ENCODE data around the gene TRAPPC6A. TPM values are rescaled to one million over a fixed set of nuclear protein-coding genes. Genes with fewer than 3 reads are reported as not detected.

Gene TRAPPC6A
- total and polyA plus RNA-seq, 2 experiments from 2014 or later: 29.4 to 74.7 TPM

- peak; percentile 19; the same call in 2 of the 3 replicates for ATAC-seq
- no peak overlapping the region; the same call in 2 of the 3 replicates for H3K4me3 Mint-ChIP-seq
- Histone ChIP-seq H3K9me2 (ENCODE audit: insufficient read depth) (no peaks in the 10 kb centered on the region), H3K27me3 (ENCODE audit: insufficient read depth) (no peaks in the 10 kb centered on the region), H3K4me3 (no peak overlapping the region), H3K36me3 (ENCODE audit: insufficient read depth) (no peaks in the 10 kb centered on the region), H3K4me2 (no peak overlapping the region), H4K20me1 (replicated peaks; ENCODE audit: insufficient read depth) (no peaks in the 10 kb centered on the region; the same call in 1 of the 2 replicates), H3K27ac (ENCODE audit: low read depth) (peak overlapping the region; percentile 66; the same call in 1 of the 2 replicates), H3K4me1 (ENCODE audit: insufficient read depth) (peaks cover 15% of the 10 kb centered on the region; the same call in 1 of the 2 replicates), H3K79me2 (replicated peaks; ENCODE audit: insufficient read depth) (peaks cover 51% of the 10 kb centered on the region), H3F3A (replicated peaks; ENCODE audit: low read depth) (no peaks in the 10 kb centered on the region), H2AFZ (no peak overlapping the region)
- TF ChIP-seq POLR2AphosphoS5 (IDR thresholded peaks at IDR 0.05; ENCODE audit: low read depth) (no peak), NANOG (IDR thresholded peaks at IDR 0.05; ENCODE audit: borderline replicate concordance) (no peak), JUNB (IDR thresholded peaks at IDR 0.05; ENCODE audit: unreplicated experiment) (no peak), EZH2phosphoT487 (IDR thresholded peaks at IDR 0.05; ENCODE audit: unreplicated experiment) (no peak), EZH2 (IDR thresholded peaks at IDR 0.05; ENCODE audit: low read depth, unreplicated experiment) (no peak), STAT1 (IDR thresholded peaks at IDR 0.05; ENCODE audit: unreplicated experiment) (no peak), CTCF (conservative IDR thresholded peaks at IDR 0.05; ENCODE audit: low read depth in 2 of 2) (no peak), CREB1 (CRISPR knock-in tag; IDR thresholded peaks at IDR 0.05; ENCODE audit: low read depth) (no peak), ZNF114 (CRISPR knock-in tag; IDR thresholded peaks at IDR 0.05) (no peak), REST (IDR thresholded peaks at IDR 0.05; ENCODE audit: unreplicated experiment) (no peak), ZNF331 (CRISPR knock-in tag; IDR thresholded peaks at IDR 0.05; ENCODE audit: low read depth) (no peak)
- H3K27me3 Mint-ChIP-seq (ENCODE audit: insufficient read depth, low read depth, poor library complexity): peaks cover 12% of the 10 kb centered on the region
- peaks cover 5% of the 10 kb centered on the region; the same call in 2 of the 3 replicates for H3K36me3 Mint-ChIP-seq (ENCODE audit: low read depth)
- no peak for DNase-seq (ENCODE audit: low spot score)
- H3K4me1 Mint-ChIP-seq: peaks cover 32% of the 10 kb centered on the region
- no peaks in the 10 kb centered on the region for H3K9me3 Mint-ChIP-seq
- peak overlapping the region; percentile 65 for H3K27ac Mint-ChIP-seq
Observed at GRCh38 chr19:45137179-45137761, 40.8 kb downstream of the TRAPPC6A start.
